DOHH2 (cell line): ENCODE results near the gene EML4.

Experiments
- EZH2phosphoT487 ChIP-seq: fragments of 200-600 bp; sonication (generic); IDR thresholded peaks from 2 replicates; pipeline ENCODE4 v1.6.1; 2017; ENCODE audit warnings: borderline replicate concordance, mild to moderate bottlenecking, antibody characterized with exemption, low read length, moderate library complexity, mixed read lengths
- TF ChIP-seq, protein P1 (sequence below): fragments of 200-600 bp; sonication (generic); IDR thresholded peaks from one replicate; pipeline ENCODE4 v1.5.1; 2014; ENCODE audit warnings: antibody characterized with exemption, mild to moderate bottlenecking, low read depth, low read length; ENCODE audit not compliant: poor library complexity, severe bottlenecking

DNA sequence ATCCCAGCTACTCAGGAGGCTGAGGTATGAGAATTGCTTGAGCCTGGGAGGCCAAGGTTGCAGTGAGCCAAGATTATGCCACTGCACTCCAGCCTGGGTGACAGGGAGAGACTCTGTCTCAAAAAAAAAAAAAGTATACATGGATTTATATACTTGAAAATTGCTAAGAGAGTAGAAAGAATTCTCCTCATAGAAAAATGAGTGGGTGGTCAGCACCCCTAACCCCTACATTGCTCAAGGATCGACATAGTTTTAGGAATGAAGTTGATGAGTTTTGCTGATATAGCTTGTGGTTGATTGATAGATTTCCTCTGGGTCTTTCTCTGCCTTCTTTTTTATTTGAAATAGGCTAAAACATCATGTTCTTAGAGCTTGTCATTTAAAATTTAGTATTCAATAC lies 58.9 kb downstream of the EML4 start:
- TF ChIP-seq, protein P1, sequence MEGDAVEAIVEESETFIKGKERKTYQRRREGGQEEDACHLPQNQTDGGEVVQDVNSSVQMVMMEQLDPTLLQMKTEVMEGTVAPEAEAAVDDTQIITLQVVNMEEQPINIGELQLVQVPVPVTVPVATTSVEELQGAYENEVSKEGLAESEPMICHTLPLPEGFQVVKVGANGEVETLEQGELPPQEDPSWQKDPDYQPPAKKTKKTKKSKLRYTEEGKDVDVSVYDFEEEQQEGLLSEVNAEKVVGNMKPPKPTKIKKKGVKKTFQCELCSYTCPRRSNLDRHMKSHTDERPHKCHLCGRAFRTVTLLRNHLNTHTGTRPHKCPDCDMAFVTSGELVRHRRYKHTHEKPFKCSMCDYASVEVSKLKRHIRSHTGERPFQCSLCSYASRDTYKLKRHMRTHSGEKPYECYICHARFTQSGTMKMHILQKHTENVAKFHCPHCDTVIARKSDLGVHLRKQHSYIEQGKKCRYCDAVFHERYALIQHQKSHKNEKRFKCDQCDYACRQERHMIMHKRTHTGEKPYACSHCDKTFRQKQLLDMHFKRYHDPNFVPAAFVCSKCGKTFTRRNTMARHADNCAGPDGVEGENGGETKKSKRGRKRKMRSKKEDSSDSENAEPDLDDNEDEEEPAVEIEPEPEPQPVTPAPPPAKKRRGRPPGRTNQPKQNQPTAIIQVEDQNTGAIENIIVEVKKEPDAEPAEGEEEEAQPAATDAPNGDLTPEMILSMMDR: no peak
- TF ChIP-seq EZH2phosphoT487: no peak
